Gastrocnemius medialis (tissue), 4 donors: ENCODE data around the gene FEN1. TPM values are rescaled to one million over a fixed set of nuclear protein-coding genes. Genes with fewer than 3 reads are reported as not detected.
A peak's percentile ranks its signal among the peaks of the same experiment; 100 is the strongest.

Experiments used
- ATAC-seq, 2 donors: fragments of 150-250 bp; one replicate each; pipeline ENCODE4 v1.9.1; 2016
- DNase-seq, 2 donors: peaks; one replicate each; pipeline ENCODE4 v3.0.0-alpha.2; 2019
- H3K27ac ChIP-seq, 4 donors: fragments of 200-600 bp; sonication (generic); 1 replicate in 1 of 4; 2 replicates in 3 of 4; pipeline ENCODE4 v1.5.1; 2016 to 2018; ENCODE audit warnings: mild to moderate bottlenecking in 2 of 4, moderate library complexity in 1 of 4
- H3K27me3 ChIP-seq, 3 donors: fragments of 200-600 bp; sonication (generic) in 2 of 3; 1 replicate in 1 of 3; 2 replicates in 2 of 3; pipeline versions ENCODE4 v1.5.1 to v1.6.0; 2016 to 2019; ENCODE audit warnings: mild to moderate bottlenecking in 1 of 3, moderate library complexity in 1 of 3
- H3K36me3 ChIP-seq, 2 donors: fragments of 200-600 bp; sonication (generic) in 1 of 2; one replicate each; pipeline ENCODE4 v1.5.1; 2017 to 2018
- H3K4me1 ChIP-seq, 2 donors: fragments of 200-600 bp; sonication (generic) in 1 of 2; one replicate each; pipeline ENCODE4 v1.5.1; 2016 to 2017; ENCODE audit warnings: mild to moderate bottlenecking in 2 of 2
- H3K4me3 ChIP-seq, 4 donors: fragments of 200-600 bp; sonication (generic) in 3 of 4; 1 replicate in 1 of 4; 2 replicates in 3 of 4; pipeline ENCODE4 v1.5.1; 2016 to 2019; ENCODE audit warnings: mild to moderate bottlenecking in 2 of 4
- H3K9me3 ChIP-seq, 3 donors: fragments of 200-600 bp; sonication (generic) in 2 of 3; 1 replicate in 1 of 3; 2 replicates in 2 of 3; pipeline ENCODE4 v1.5.1; 2016 to 2019
- CTCF ChIP-seq, 5 experiments: fragments of 450-650 bp in 3 of 5; fragments of 200-600 bp in 2 of 5; sonication (generic) in 2 of 5; IDR thresholded peaks in 4 of 5; conservative IDR thresholded peaks in 1 of 5; 1 replicate in 4 of 5; 2 replicates in 1 of 5; pipeline ENCODE4 v1.5.1; 2016 to 2019; ENCODE audit warnings: antibody characterized with exemption in 5 of 5, mild to moderate bottlenecking in 3 of 5, moderate library complexity in 3 of 5
- POLR2A ChIP-seq, 2 donors: fragments of 450-650 bp; IDR thresholded peaks; one replicate each; pipeline ENCODE4 v1.6.1; 2017; ENCODE audit warnings: antibody characterized with exemption in 2 of 2, mild to moderate bottlenecking in 2 of 2, moderate library complexity in 2 of 2
- in situ Hi-C, 4 donors: fragments of 200-750 bp; cut with MboI; loops; one replicate each; pipeline versions ENCODE4 v1.15.0 to v1.8.0; 2017; ENCODE audit warnings: low sequenced_read_pairs in 4 of 4
- intact Hi-C: fragments of 100-400 bp; cut with DNase I; formaldehyde crosslinking; loops from one replicate; pipeline ENCODE4 v1.15.1; 2023; ENCODE audit warnings: low total_unique reads
- total RNA-seq, 4 donors: library from RNA; depleted of rRNA; stranded (reverse); fragments of >200 nt; gene quantifications; one replicate each; pipeline versions ENCODE4 v1.1.0 to v1.2.3, GENCODE V29; 2016

FEN1 gene
- total RNA-seq, 4 donors from 2014 or later: 7.4 to 15.7 (median 9.5) TPM

DNA sequence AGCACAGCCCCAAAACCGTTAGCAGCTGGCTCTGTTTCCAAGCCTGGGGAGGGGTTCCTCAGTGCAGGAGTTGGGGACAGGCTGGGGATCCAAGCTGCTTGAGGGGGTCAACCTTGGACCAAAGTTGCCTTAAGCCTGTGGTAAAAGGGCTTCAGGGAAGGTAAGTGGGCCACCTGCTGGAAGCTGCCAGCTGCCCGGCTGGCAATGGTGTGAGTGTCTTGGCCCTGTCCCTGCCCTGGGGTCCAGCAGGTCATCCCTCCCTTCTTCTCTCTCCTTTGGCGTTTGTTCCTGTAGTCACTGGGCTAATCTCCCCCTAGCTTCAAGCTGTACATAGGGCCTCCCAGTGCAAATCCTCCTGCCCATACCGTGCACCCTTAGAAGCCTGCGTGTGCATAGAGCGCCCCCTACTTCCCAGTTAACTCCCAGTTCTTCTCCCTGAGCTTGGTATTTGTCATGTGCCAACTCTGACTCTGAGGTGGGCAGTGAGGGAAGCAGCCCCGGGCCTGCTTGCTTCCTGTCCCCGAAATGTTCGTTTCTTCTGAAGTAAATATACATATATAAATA is 4.7 kb upstream of the FEN1 start:
- in situ Hi-C loops (loop anchor here in 1 of 4 donors (25.0 kb wide), 1 partner anchor 524 kb away; no protein-coding TSS in a partner anchor), intact Hi-C loops (no loop called here)
- H3K27me3 ChIP-seq: no peaks in the 10 kb centered on the region
- H3K27ac ChIP-seq: no peak overlapping the region
- H3K4me3 ChIP-seq: no peak overlapping the region
- peaks cover 8 to 11% of the 10 kb centered on the region in 2 donors for H3K4me1 ChIP-seq
- H3K36me3 ChIP-seq: peaks cover 0 to 49% of the 10 kb centered on the region in 2 donors
- no peak for DNase-seq
- no peak for ATAC-seq
- no peak for TF ChIP-seq CTCF (IDR thresholded peaks at IDR 0.05 in 4 of 5, conservative IDR thresholded peaks at IDR 0.05 in 1 of 5)
- no peak for TF ChIP-seq POLR2A (IDR thresholded peaks at IDR 0.05)
- no peaks in the 10 kb centered on the region for H3K9me3 ChIP-seq

DNA sequence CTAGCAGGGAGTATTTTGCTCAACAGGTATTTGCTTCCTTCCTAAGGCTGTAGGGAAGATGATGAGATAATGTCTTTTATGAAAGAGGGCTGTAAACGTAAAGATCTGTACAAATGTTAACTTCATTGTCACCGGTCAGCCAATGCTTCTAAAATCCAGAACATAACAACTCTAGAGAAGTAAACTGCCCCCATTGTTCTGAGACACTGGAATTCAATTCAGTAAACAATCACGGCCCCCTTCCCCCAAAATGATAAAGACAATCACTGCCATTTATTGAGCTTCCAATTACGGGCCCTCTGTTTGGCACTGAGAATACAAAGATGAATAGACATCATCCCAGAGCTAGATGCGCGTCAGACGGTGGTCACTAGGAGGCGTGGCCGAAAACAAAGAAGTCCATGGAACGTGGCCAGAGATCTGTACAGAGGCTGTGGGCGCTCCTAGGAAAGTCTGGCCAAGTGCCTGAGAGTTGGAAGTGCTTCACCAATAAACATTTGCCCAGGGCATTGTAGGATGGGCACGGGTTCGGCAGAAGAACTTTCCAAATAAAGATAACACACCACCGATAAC is 888 bp upstream of the FEN1 start:
- peak overlapping the region; percentile 90 to 98 (median 96) for H3K27ac ChIP-seq
- intact Hi-C loops (loop anchor here (1.0 to 5.0 kb wide), 3 partner anchors 24 to 331 kb away; partner anchors contain the start of gene FTH1), in situ Hi-C loops (loop anchor here in 3 of 4 donors (10.0 to 25.0 kb wide), 4 partner anchors 103 to 520 kb away; partner anchors contain the start of gene FADS3 (in 1 of the 3))
- peaks cover 0 to 44% of the 10 kb centered on the region in 2 donors for H3K36me3 ChIP-seq
- no peaks in the 10 kb centered on the region for H3K27me3 ChIP-seq
- no peak for TF ChIP-seq CTCF (IDR thresholded peaks at IDR 0.05 in 4 of 5, conservative IDR thresholded peaks at IDR 0.05 in 1 of 5)
- no peak for TF ChIP-seq POLR2A (IDR thresholded peaks at IDR 0.05)
- DNase-seq: peak in 1 of 2 donors; percentile 39
- no peaks in the 10 kb centered on the region for H3K9me3 ChIP-seq
- peak overlapping the region; percentile 73 to 97 (median 88) for H3K4me3 ChIP-seq
- H3K4me1 ChIP-seq: peaks cover 15 to 20% of the 10 kb centered on the region in 2 donors
- ATAC-seq: peak; percentile 48 to 52

DNA sequence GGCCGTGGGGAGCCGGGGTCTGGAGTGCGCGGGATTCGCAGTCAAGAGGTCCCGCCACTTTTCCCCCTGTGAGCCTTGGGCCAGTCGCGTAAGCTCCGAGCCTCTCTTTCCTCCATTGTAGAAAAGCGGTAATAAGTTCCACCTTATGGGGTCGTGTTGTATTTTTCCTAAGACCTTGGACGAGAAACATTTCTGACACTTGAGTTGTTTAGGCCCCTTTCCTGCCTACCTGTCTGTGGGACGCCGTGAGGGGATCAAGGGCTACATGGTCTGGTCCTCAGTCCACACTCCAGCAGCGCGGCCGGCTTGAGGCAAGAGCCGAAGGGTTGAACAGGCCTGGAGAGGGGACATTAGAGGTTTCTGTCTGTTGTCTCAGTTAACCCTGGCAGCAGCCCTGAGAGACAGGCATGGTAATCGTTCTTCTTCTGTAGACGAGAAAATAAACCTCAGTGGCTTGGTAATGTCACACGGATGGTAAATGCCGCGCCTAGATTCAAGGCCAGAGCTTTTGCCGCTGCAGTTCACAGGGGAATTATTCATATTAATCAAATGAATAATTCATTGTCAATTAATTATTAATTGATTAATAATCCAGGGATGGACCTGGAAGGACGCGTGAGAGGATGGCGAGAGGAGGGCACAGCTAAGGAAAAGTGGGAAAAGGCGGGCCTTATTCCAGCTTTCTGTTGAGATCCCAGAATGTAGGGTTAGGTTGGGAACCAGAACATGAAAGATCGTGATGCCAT is 545 bp downstream of the FEN1 start:
- intact Hi-C loops (loop anchor here (2.0 to 5.0 kb wide), 2 partner anchors 174 to 330 kb away; partner anchors contain the start of gene FTH1), in situ Hi-C loops (loop anchor here in 3 of 4 donors (10.0 to 25.0 kb wide), 4 partner anchors 102 to 519 kb away; partner anchors contain the start of gene FADS3 (in 1 of the 3))
- H3K27me3 ChIP-seq: no peaks in the 10 kb centered on the region
- peaks cover 0 to 30% of the 10 kb centered on the region in 2 donors for H3K36me3 ChIP-seq
- no peak for DNase-seq
- ATAC-seq: peak; percentile 4 to 13
- H3K9me3 ChIP-seq: no peaks in the 10 kb centered on the region
- H3K27ac ChIP-seq: peak overlapping the region; percentile 90 to 98 (median 96)
- peaks cover 24% of the 10 kb centered on the region in 2 donors for H3K4me1 ChIP-seq
- TF ChIP-seq CTCF (IDR thresholded peaks at IDR 0.05 in 4 of 5, conservative IDR thresholded peaks at IDR 0.05 in 1 of 5) (no peak), POLR2A (IDR thresholded peaks at IDR 0.05) (no peak)
- H3K4me3 ChIP-seq: peak overlapping the region; percentile 73 to 97 (median 88)

DNA sequence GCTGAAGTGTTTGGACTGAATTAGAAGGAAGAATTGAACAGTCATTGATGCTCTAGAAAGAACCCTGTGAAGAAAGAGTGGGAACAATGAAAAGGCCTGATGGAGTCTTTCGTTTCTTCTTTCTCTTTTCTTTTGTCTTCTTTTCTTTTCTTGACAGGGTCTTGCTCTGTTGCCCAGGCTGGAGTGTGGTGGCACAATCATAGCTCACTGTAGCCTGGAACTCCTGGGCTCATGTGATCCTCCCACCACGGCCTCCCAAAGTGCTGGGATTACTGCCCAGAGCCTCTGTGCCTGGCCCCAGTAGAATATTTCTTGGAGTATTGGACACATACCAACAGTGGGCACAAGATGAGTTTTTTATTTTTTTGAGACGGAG is 1.1 kb downstream of the FEN1 start:
- no peaks in the 10 kb centered on the region for H3K27me3 ChIP-seq
- DNase-seq (no peak), ATAC-seq (no peak)
- H3K4me3 ChIP-seq: peak overlapping the region in 1 of 4 donors; percentile 91
- no peaks in the 10 kb centered on the region for H3K9me3 ChIP-seq
- H3K27ac ChIP-seq: no peak overlapping the region
- TF ChIP-seq CTCF (IDR thresholded peaks at IDR 0.05 in 4 of 5, conservative IDR thresholded peaks at IDR 0.05 in 1 of 5) (no peak), POLR2A (IDR thresholded peaks at IDR 0.05) (no peak)
- in situ Hi-C loops (loop anchor here in 3 of 4 donors (10.0 to 25.0 kb wide), 4 partner anchors 101 to 518 kb away; partner anchors contain the start of gene FADS3 (in 1 of the 3)), intact Hi-C loops (loop anchor here (2.0 to 5.0 kb wide), 2 partner anchors 173 to 329 kb away; partner anchors contain the start of gene FTH1)
- H3K4me1 ChIP-seq: peaks cover 24% of the 10 kb centered on the region in 2 donors
- H3K36me3 ChIP-seq: peaks cover 0 to 25% of the 10 kb centered on the region in 2 donors
